ENCODE data around the gene PPP1R27. TPM values are rescaled to one million over a fixed set of nuclear protein-coding genes. Genes with fewer than 3 reads are reported as not detected.

The PPP1R27 gene
- polyA plus RNA-seq, 1 donor (not counting 4 experiments of a cell fraction or from before 2014, with no cell fraction given) = 0.12 TPM

DNA sequence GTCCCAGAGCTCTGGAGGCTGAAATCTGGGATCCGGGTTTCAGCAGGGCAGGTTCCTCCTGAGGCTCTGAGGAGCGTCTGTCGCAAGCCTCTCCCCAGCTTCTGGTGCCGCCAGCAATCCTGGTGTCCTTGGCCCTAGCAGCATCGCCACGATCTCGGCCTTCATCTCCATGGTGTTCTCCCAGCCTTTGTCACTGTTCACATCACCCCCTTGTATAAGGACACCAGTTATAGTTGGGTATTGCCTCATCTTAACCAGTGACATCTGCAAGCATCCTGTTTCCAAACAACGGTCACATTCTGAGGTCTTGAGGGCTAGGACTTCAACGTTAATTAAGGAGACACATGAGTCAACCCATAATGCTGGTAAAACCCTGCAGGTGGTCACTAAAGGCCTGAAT is 2.8 kb upstream of the PPP1R27 start:
- H4K20me1 ChIP-seq (ENCODE audit: control insufficient read depth, extremely low read depth, insufficient read depth, low read length) = no peaks in the 10 kb centered on the region
- DNase-seq (ENCODE audit: low read depth, low spot score) (no peak), FAIRE-seq (no peak)
- H3K9me1 ChIP-seq (ENCODE audit: control insufficient read depth, extremely low read depth, insufficient read depth, low read length) = no peaks in the 10 kb centered on the region
- dilution Hi-C loops (cut with MboI; ENCODE audit: extremely low pct_ligation_motif_present, low sequenced_read_pairs) = no loop called here
- H3K9me3 ChIP-seq (ENCODE audit: control insufficient read depth, low read depth, low read length) = no peaks in the 10 kb centered on the region
- H3K4me2 ChIP-seq (ENCODE audit: control insufficient read depth, extremely low read depth, insufficient read depth, low read depth, low read length) = no peak overlapping the region
- peaks cover 2% of the 10 kb centered on the region for H3K79me2 ChIP-seq (ENCODE audit: control insufficient read depth, insufficient read depth, low read length)
- H3K9ac ChIP-seq (ENCODE audit: control insufficient read depth, extremely low read depth, insufficient read depth, low read length) = no peak overlapping the region
- no peaks in the 10 kb centered on the region for H3K27me3 ChIP-seq (ENCODE audit: control insufficient read depth, extremely low read depth, insufficient read depth, low read length)
- H2AFZ ChIP-seq (ENCODE audit: control insufficient read depth, low read length) = no peak overlapping the region
- H3K36me3 ChIP-seq (ENCODE audit: control insufficient read depth in 2 of 2, extremely low read depth in 1 of 2, insufficient read depth in 2 of 2, low read length in 2 of 2) = peaks cover 1 to 7% of the 10 kb centered on the region in 2 experiments
- no peak for TF ChIP-seq EZH2 (IDR thresholded peaks at IDR 0.05; ENCODE audit: low read length)
- TF ChIP-seq, protein P1, sequence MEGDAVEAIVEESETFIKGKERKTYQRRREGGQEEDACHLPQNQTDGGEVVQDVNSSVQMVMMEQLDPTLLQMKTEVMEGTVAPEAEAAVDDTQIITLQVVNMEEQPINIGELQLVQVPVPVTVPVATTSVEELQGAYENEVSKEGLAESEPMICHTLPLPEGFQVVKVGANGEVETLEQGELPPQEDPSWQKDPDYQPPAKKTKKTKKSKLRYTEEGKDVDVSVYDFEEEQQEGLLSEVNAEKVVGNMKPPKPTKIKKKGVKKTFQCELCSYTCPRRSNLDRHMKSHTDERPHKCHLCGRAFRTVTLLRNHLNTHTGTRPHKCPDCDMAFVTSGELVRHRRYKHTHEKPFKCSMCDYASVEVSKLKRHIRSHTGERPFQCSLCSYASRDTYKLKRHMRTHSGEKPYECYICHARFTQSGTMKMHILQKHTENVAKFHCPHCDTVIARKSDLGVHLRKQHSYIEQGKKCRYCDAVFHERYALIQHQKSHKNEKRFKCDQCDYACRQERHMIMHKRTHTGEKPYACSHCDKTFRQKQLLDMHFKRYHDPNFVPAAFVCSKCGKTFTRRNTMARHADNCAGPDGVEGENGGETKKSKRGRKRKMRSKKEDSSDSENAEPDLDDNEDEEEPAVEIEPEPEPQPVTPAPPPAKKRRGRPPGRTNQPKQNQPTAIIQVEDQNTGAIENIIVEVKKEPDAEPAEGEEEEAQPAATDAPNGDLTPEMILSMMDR (optimal IDR thresholded peaks at IDR 0.05 in 1 of 3, IDR thresholded peaks at IDR 0.05 in 1 of 3, conservative IDR thresholded peaks at IDR 0.05 in 1 of 3; ENCODE audit: extremely low read depth in 1 of 3, insufficient read depth in 2 of 3, low read length in 3 of 3) = no peak
- no peak overlapping the region for H3K27ac ChIP-seq (ENCODE audit: control insufficient read depth, insufficient read depth, low read length)
- peaks cover 27% of the 10 kb centered on the region for H3K4me1 ChIP-seq (ENCODE audit: control insufficient read depth, extremely low read depth, insufficient read depth, low read length)
- H3K4me3 ChIP-seq (ENCODE audit: control insufficient read depth in 2 of 3, extremely low read depth in 1 of 3, insufficient read depth in 2 of 3, low read depth in 1 of 3, low read length in 3 of 3) = no peak overlapping the region

DNA sequence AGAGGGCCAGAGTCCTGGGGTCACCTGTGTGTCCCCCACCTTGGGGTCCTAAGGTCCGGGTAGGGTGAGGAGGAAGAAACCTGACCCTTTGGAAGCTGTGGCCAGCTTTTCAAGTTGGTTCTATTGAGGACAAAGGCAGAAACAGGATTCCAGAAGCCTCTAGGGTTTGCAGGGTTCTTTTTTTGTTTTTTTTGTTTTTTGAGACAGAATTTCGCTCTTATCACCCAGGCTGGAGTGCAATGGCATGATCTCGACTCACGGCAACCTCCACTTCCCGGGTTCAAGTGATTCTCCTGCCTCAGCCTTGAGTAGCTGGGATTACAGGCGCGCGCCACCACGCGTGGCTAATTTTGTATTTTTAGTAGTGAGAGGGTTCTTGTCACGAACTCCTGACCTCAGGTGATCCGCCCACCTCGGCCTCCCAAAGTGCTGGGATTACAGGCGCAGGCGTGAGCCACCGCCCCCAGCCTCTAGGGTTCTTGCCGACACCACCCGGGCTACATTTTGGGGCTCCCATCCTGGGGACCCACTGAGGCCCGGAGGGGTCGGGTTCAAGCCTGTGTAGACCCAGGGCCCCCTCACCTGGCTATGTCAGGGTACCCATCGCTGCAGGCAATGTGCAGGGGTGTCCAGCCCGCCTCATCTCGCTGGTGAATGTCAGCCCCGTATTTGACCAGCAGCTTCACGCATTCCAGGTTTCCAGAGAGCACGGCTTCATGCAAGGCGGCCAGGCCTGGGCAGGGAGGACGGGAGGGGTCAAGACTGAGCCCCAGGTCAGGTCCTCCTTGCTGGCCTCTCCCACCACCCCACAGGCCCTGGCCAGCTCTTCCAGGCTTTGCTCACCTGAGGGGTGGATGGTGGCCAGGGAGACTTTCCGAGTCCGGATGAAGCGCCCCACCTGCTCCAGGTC is 674 bp downstream of the PPP1R27 start:
- Histone ChIP-seq H3K4me3 (ENCODE audit: control insufficient read depth in 2 of 3, extremely low read depth in 1 of 3, insufficient read depth in 2 of 3, low read depth in 1 of 3, low read length in 3 of 3) (peak overlapping the region; percentile 66 to 79 (median 68)), H3K9me3 (ENCODE audit: control insufficient read depth, low read depth, low read length) (no peaks in the 10 kb centered on the region), H3K9me1 (ENCODE audit: control insufficient read depth, extremely low read depth, insufficient read depth, low read length) (no peaks in the 10 kb centered on the region), H3K4me2 (ENCODE audit: control insufficient read depth, extremely low read depth, insufficient read depth, low read depth, low read length) (peak overlapping the region; percentile 94), H2AFZ (ENCODE audit: control insufficient read depth, low read length) (peak overlapping the region; percentile 64), H3K4me1 (ENCODE audit: control insufficient read depth, extremely low read depth, insufficient read depth, low read length) (peaks cover 20% of the 10 kb centered on the region), H4K20me1 (ENCODE audit: control insufficient read depth, extremely low read depth, insufficient read depth, low read length) (no peaks in the 10 kb centered on the region), H3K36me3 (ENCODE audit: control insufficient read depth in 2 of 2, extremely low read depth in 1 of 2, insufficient read depth in 2 of 2, low read length in 2 of 2) (peaks cover 0 to 3% of the 10 kb centered on the region in 2 experiments), H3K27me3 (ENCODE audit: control insufficient read depth, extremely low read depth, insufficient read depth, low read length) (no peaks in the 10 kb centered on the region), H3K27ac (ENCODE audit: control insufficient read depth, insufficient read depth, low read length) (peak overlapping the region; percentile 89), H3K9ac (ENCODE audit: control insufficient read depth, extremely low read depth, insufficient read depth, low read length) (peak overlapping the region; percentile 93), H3K79me2 (ENCODE audit: control insufficient read depth, insufficient read depth, low read length) (peaks cover 2% of the 10 kb centered on the region)
- no peak for DNase-seq (ENCODE audit: low read depth, low spot score)
- dilution Hi-C loops (cut with MboI; ENCODE audit: extremely low pct_ligation_motif_present, low sequenced_read_pairs) = no loop called here
- no peak for FAIRE-seq
- TF ChIP-seq, protein P1 (optimal IDR thresholded peaks at IDR 0.05 in 1 of 3, IDR thresholded peaks at IDR 0.05 in 1 of 3, conservative IDR thresholded peaks at IDR 0.05 in 1 of 3; ENCODE audit: extremely low read depth in 1 of 3, insufficient read depth in 2 of 3, low read length in 3 of 3) = no peak
- no peak for TF ChIP-seq EZH2 (IDR thresholded peaks at IDR 0.05; ENCODE audit: low read length)

Data from keratinocyte (primary cell).